A549 treated with AZD2906 at 1 μM for 4 hours (cell line): ENCODE measurements around the gene GGA2. TPM values are rescaled to one million over a fixed set of nuclear protein-coding genes. Genes with fewer than 3 reads are reported as not detected.

Source experiments
- total RNA-seq: library from RNA; stranded (reverse); fragments of 200-300 nt; extraction: Qiagen RNA extraction; gene quantifications from 5 replicates; pipeline ENCODE4 v1.2.3, GENCODE V29; 2022

GGA2 gene, protein sequence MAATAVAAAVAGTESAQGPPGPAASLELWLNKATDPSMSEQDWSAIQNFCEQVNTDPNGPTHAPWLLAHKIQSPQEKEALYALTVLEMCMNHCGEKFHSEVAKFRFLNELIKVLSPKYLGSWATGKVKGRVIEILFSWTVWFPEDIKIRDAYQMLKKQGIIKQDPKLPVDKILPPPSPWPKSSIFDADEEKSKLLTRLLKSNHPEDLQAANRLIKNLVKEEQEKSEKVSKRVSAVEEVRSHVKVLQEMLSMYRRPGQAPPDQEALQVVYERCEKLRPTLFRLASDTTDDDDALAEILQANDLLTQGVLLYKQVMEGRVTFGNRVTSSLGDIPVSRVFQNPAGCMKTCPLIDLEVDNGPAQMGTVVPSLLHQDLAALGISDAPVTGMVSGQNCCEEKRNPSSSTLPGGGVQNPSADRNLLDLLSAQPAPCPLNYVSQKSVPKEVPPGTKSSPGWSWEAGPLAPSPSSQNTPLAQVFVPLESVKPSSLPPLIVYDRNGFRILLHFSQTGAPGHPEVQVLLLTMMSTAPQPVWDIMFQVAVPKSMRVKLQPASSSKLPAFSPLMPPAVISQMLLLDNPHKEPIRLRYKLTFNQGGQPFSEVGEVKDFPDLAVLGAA
- total RNA-seq = 24.6 to 29.8 TPM (median 26.3 TPM) in 5 replicates

DNA sequence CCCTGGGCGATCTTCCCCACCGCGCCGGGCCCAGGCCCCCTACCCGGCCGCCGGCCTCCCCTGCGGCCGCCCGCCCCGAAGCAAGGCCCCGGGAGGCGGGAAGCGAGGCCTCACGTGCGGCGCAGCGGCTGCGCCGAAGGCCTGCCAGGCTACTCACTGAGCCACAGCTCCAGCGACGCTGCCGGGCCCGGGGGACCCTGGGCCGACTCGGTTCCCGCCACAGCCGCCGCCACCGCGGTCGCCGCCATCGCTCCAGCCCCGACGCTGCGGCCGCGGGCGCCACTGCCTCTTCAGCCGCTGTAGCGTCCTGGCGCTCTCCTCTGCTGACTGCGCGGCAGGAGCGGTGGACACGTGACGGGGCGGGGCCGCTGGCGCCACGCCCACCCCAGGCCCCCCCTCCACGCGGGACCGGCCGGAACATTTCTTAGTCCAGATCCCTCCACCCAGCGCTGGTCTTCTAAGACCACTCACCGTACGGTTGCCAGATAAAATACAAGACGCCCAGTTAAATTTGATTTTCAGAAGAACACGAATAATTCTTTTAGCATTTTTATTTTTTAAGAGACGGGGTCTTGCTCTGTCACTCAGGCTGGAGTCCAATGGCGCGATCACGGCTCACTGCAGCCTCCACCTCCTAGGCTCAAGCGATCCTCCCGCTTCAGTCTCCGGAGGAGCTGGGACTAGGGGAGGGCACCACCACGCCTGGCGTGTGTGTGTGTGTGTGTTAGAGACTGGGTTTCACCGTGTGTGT is at the start of gene GGA2:
TSS of gene GGA2 (minus strand) at position 331 of the 751 bp plus-strand sequence. CDS start at position 248, 83 bp downstream.

DNA sequence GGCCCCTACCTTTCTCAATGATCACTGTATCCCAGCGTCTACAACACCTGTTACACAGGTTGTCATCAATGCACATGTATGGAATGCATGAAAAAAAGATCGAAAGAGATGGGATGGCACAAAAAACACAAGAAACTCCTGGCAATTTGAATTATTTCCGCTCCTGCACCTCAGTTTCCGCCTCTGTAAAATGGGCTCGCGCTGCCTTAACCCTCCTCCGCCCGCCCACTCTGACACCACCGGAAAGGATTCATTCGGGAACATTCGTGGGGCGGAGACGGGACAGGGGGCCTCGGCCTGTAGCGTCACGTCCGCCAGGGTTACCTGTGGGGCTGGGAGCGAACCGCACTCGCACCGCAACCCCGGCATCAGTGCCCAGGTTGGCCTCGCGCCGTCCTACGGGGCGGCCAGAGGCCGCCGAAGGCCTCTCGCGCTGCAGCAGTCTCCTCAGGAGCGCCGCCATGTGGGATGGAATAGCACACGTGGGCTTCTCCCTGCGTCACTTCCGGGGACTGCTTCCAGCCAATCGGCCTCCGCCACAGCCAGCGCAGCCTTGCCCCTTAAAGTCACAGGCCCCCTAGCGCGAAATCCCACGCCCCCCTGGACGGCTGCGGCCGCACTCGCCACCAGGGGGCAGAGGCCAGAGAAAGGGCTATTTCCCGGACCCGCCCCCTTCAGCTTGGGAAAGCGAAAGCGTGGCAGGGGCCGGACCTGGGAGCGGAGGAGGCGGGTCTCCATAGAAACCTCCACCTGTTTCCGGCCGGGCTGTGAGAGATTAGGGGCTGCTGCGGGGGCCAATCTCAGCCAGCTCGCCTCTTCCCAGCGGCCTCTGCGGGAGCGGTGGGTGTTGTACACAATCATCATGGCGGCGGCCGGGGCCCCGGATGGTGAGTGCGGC is 46.8 kb upstream of the GGA2 start, which contains the start of the genes EARS2 and UBFD1:
TSS of gene EARS2 (minus strand) at position 470 of the 898 bp plus-strand sequence. CDS start at position 463, 7 bp downstream.
TSS of gene UBFD1 (plus strand) at position 847 of the 898 bp plus-strand sequence. CDS start at position 863, 16 bp downstream.

GRCh38 chr16:23452572-23453337 is 57.5 kb downstream of the GGA2 start, which contains the start of gene COG7:
COG7 (minus strand) TSS chr16:23453189; CDS start chr16:23452994, 195 bp downstream.

Other genes with a start within 250 kb of the GGA2 start
- 0.52 to 0.88 TPM (median 0.69 TPM) in 5 replicates for gene SCNN1B, start 208.2 kb downstream of the GGA2 start, total RNA-seq
- gene COG7, start 57.3 kb downstream of the GGA2 start, total RNA-seq = 15.3 to 18.6 TPM (median 17.9 TPM) in 5 replicates
- gene EARS2, start 46.9 kb upstream of the GGA2 start, total RNA-seq = 21.6 to 31.5 TPM (median 29.4 TPM) in 5 replicates
- 41.8 to 52.1 TPM (median 47.4 TPM) in 5 replicates for gene UBFD1, start 47.2 kb upstream of the GGA2 start, total RNA-seq
- 154 to 196 TPM (median 176 TPM) in 5 replicates for gene NDUFAB1, start 85.8 kb upstream of the GGA2 start, total RNA-seq
- gene PALB2, start 130.8 kb upstream of the GGA2 start, total RNA-seq = 11.0 to 12.1 TPM (median 11.9 TPM) in 5 replicates
- gene DCTN5, start 131.0 kb upstream of the GGA2 start, total RNA-seq = 67.7 to 74.0 TPM (median 68.7 TPM) in 5 replicates
- gene PLK1, start 168.4 kb upstream of the GGA2 start, total RNA-seq = 143 to 166 TPM (median 159 TPM) in 5 replicates
- not detected in 5 replicates for gene ERN2, start 202.7 kb upstream of the GGA2 start, total RNA-seq
- 0.03 TPM in 1 of 5 replicates, not detected in the others for gene CHP2, start 244.5 kb upstream of the GGA2 start, total RNA-seq